ENCODE data around the gene ZMIZ1. TPM values are rescaled to one million over a fixed set of nuclear protein-coding genes. Genes with fewer than 3 reads are reported as not detected.
A peak's percentile ranks its signal among the peaks of the same experiment; 100 is the strongest.

ZMIZ1 gene
- total RNA-seq, 2 donors from 2014 or later = 27.2 to 42.2 TPM

GRCh38 chr10:79051766-79052165 lies 17.0 kb upstream of the ZMIZ1 start:
- ATAC-seq (no peak), DNase-seq (peak in 2 of 4 donors; percentile 2 to 8)
- Histone ChIP-seq H3K4me3 (no peak overlapping the region), H3K27me3 (no peaks in the 10 kb centered on the region), H3K36me3 (replicated peaks in 1 of 2; ENCODE audit: insufficient read depth in 1 of 2, low read depth in 2 of 2) (no peaks in the 10 kb centered on the region), H3K4me1 (peaks cover 62% of the 10 kb centered on the region), H3K27ac (no peak overlapping the region), H3K9me3 (no peaks in the 10 kb centered on the region)
- intact Hi-C loops (cut with DNase I) = no loop called here
- 84 to 93% methylated on average over 14 of the region's 14 CpGs for WGBS, 2 donors
- no peak for TF ChIP-seq POLR2A (IDR thresholded peaks at IDR 0.05)
- TF ChIP-seq, protein P1, sequence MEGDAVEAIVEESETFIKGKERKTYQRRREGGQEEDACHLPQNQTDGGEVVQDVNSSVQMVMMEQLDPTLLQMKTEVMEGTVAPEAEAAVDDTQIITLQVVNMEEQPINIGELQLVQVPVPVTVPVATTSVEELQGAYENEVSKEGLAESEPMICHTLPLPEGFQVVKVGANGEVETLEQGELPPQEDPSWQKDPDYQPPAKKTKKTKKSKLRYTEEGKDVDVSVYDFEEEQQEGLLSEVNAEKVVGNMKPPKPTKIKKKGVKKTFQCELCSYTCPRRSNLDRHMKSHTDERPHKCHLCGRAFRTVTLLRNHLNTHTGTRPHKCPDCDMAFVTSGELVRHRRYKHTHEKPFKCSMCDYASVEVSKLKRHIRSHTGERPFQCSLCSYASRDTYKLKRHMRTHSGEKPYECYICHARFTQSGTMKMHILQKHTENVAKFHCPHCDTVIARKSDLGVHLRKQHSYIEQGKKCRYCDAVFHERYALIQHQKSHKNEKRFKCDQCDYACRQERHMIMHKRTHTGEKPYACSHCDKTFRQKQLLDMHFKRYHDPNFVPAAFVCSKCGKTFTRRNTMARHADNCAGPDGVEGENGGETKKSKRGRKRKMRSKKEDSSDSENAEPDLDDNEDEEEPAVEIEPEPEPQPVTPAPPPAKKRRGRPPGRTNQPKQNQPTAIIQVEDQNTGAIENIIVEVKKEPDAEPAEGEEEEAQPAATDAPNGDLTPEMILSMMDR (IDR thresholded peaks at IDR 0.05) = no peak

DNA sequence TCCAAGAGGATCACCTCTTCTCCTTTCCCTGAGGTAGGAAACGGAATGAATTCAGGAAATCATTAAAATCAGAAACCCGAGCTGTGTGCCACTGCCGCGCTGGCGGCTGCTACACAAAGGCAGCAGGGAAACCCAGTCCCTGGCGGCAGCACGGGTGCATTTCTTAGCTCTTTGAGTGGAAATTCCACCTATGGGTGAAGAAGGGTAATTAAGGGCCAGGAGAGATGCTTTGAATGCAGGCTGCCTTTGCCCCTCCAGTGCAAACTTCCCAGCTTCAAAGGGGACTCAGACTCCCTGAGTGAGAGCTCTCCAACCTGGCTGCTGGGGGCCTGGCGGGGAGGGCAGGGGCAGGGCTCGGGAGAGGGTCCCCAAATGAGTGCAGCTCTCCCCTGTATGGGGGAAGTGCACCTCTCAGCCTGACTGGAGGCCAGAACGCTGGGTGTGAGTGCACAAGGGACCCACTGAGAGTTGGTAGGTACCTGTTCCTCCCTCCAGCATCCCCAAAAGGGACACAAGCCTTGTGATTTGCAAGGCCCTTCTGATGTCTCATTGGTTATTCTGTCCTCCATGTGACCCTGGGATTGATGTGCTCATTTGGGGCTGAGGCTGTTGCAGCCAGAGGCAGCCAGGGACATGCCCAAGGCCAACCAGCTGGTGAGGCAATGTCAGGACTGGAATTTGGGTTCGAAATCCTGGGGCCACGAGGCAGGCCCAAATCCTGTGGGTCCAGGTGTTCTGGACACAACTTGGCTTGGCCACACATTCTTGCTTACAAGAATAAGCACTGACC lies 16.3 kb upstream of the ZMIZ1 start:
- 49 to 67% methylated on average over 9 to 12 of the region's 12 CpGs for WGBS, 2 donors
- H3K27me3 ChIP-seq = no peaks in the 10 kb centered on the region
- no peak overlapping the region for H3K4me3 ChIP-seq
- H3K4me1 ChIP-seq = peaks cover 66% of the 10 kb centered on the region
- H3K36me3 ChIP-seq (replicated peaks in 1 of 2; ENCODE audit: insufficient read depth in 1 of 2, low read depth in 2 of 2) = no peaks in the 10 kb centered on the region
- TF ChIP-seq POLR2A (IDR thresholded peaks at IDR 0.05) = no peak
- TF ChIP-seq, protein P1 (IDR thresholded peaks at IDR 0.05) = peak in 4 of 7 experiments; percentile 57 to 62 (median 61)
- DNase-seq (peak; percentile 34 to 61 (median 49)), ATAC-seq (no peak)
- intact Hi-C loops (cut with DNase I) = no loop called here
- H3K9me3 ChIP-seq = no peaks in the 10 kb centered on the region
- no peak overlapping the region for H3K27ac ChIP-seq

DNA sequence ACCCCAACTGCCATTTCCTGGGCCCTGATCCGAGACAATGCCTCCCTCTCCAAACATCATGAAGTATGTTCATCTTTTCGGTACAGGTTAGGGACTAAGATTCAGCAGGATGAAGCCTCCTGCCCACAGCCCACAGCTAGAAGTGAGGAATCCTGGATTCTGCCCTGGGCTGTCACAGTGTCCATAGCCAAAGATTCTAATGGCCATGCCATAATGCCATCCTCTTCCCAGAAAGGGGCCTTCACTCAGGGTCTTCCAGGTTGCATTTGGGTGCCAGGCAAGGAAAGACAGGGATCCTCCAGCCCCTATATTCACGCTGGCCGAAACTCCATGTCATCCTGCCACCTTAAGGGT lies 15.7 kb upstream of the ZMIZ1 start:
- no peak overlapping the region for H3K27ac ChIP-seq
- H3K4me3 ChIP-seq = no peak overlapping the region
- intact Hi-C loops (cut with DNase I) = no loop called here
- DNase-seq = peak in 1 of 4 donors; percentile 0
- WGBS, 2 donors = 99 to 100% methylated on average over 2 to 4 of the region's 4 CpGs
- H3K36me3 ChIP-seq (replicated peaks in 1 of 2; ENCODE audit: insufficient read depth in 1 of 2, low read depth in 2 of 2) = no peaks in the 10 kb centered on the region
- H3K4me1 ChIP-seq = peaks cover 70% of the 10 kb centered on the region
- TF ChIP-seq, protein P1 (IDR thresholded peaks at IDR 0.05) = no peak
- no peak for TF ChIP-seq POLR2A (IDR thresholded peaks at IDR 0.05)
- no peaks in the 10 kb centered on the region for H3K27me3 ChIP-seq
- ATAC-seq = no peak
- no peaks in the 10 kb centered on the region for H3K9me3 ChIP-seq

GRCh38 chr10:79053481-79054202 lies 15.1 kb upstream of the ZMIZ1 start:
- H3K4me1 ChIP-seq = peaks cover 70% of the 10 kb centered on the region
- peak in 1 of 4 donors; percentile 1 for DNase-seq
- 83 to 90% methylated on average over 10 to 11 of the region's 11 CpGs for whole genome bisulfite sequencing, 2 donors

More at GRCh38 chr10:79053481-79054202, 15.1 kb upstream of the ZMIZ1 start:
- Histone ChIP-seq H3K9me3 (no peaks in the 10 kb centered on the region), H3K36me3 (replicated peaks in 1 of 2; ENCODE audit: insufficient read depth in 1 of 2, low read depth in 2 of 2) (no peaks in the 10 kb centered on the region), H3K27me3 (no peaks in the 10 kb centered on the region), H3K27ac (no peak overlapping the region), H3K4me3 (no peak overlapping the region)
- intact Hi-C loops (cut with DNase I) = no loop called here
- ATAC-seq = no peak
- TF ChIP-seq POLR2A (IDR thresholded peaks at IDR 0.05) = no peak
- TF ChIP-seq, protein P1 (IDR thresholded peaks at IDR 0.05) = no peak

All from body of pancreas (tissue), 4 donors.